Psoas muscle (tissue), 8 donors: ENCODE data around the gene TOM1. TPM values are rescaled to one million over a fixed set of nuclear protein-coding genes. Genes with fewer than 3 reads are reported as not detected.

Experiments used
- ATAC-seq, 4 donors: fragments of 200-7000 bp; cut with Tn5 transposase; one replicate each; pipeline ENCODE4 v1.9.1; 2020; ENCODE audit warnings: moderate library complexity in 3 of 4, mild to moderate bottlenecking in 2 of 4
- DNase-seq, 2 donors: peaks; one replicate each; pipeline ENCODE4 v3.0.0-alpha.2; 2020
- H3K27ac ChIP-seq: fragments of 200-600 bp; one replicate; pipeline ENCODE4 v1.8.0; 2022
- H3K27me3 ChIP-seq, 3 donors: fragments of 200-600 bp in 1 of 3; one replicate each; pipeline versions ENCODE4 v1.6.1 to v1.8.0; 2013 to 2022; ENCODE audit warnings: low read length in 2 of 3, mild to moderate bottlenecking in 2 of 3, moderate library complexity in 1 of 3; ENCODE audit not compliant: insufficient read depth in 3 of 3
- H3K36me3 ChIP-seq, 2 donors: fragments of 200-600 bp in 1 of 2; one replicate each; pipeline versions ENCODE4 v1.6.1 to v1.8.0; 2013 to 2022; ENCODE audit warnings: low read depth in 1 of 2, mild to moderate bottlenecking in 1 of 2, moderate library complexity in 1 of 2; ENCODE audit not compliant: insufficient read depth in 1 of 2
- H3K4me1 ChIP-seq: fragments of 200-600 bp; one replicate; pipeline ENCODE4 v1.8.0; 2022
- H3K4me3 ChIP-seq: fragments of 200-600 bp; one replicate; pipeline ENCODE4 v1.8.0; 2022; ENCODE audit warnings: mild to moderate bottlenecking
- H3K9me3 ChIP-seq: fragments of 200-600 bp; one replicate; pipeline ENCODE4 v1.8.0; 2022
- WGBS, 3 donors: extraction: QIAGEN DNeasy Blood & Tissue Kit; methylation state at CpG; one replicate each; pipeline versions ENCODE4 v1.1.6 to v1.1.7; 2013; 5-methylcytosine and 5-hydroxymethylcytosine counted together
- intact Hi-C, 2 donors: fragments of 100-400 bp; cut with DNase I; formaldehyde crosslinking; loops; one replicate each; pipeline versions ENCODE4 v1.11.0 to v1.14.2; 2022
- polyA plus RNA-seq, 3 donors: library from polyadenylated mRNA; stranded (reverse); fragments of 200-250 nt; gene quantifications; one replicate each; pipeline ENCODE4 v1.2.3, GENCODE V29; 2013
- total RNA-seq, 4 donors: library from RNA; stranded (reverse); fragmentation: NEBNext Ultra II Directional in 2 of 4; extraction: Animal tissue kit (Norgen Biotek cat#: 25700) in 2 of 4; gene quantifications; one replicate each; pipeline versions ENCODE4 v1.2.1 to v1.2.4, GENCODE V29; 2021 to 2023
- TF ChIP-seq, protein P1 (sequence below): fragments of 200-600 bp; IDR thresholded peaks from one replicate; pipeline ENCODE4 v1.8.0; 2022; ENCODE audit warnings: antibody characterized with exemption
- donor health status: healthy with polysubstance abuse.
- donor health status: DM: no; HTN: no; CAD: no; lungs with moderate emphysema.
- donor health status: Bipolar disorder and iron deficiency.
- donor health status: healthy.
- donor health status: DM: yes; HTN: yes; CAD: no.
- donor health status: DM: no; HTN: no; CAD: no.
- donor health status: DM: no; HTN: no; CAD: no.
- donor health status: DM: yes; HTN: yes; CAD: no.

The TOM1 gene
- total and polyA plus RNA-seq, 7 donors = 69.7 to 187 (median 116) TPM

GRCh38 chr22:35303029-35303624 lies 3.4 kb downstream of the TOM1 start:
- ATAC-seq (no peak), DNase-seq (no peak)
- WGBS, 3 donors = 68 to 79% (median 71%) methylated on average over 5 of the region's 5 CpGs
- Histone ChIP-seq H3K9me3 (no peaks in the 10 kb centered on the region), H3K27me3 (no peaks in the 10 kb centered on the region), H3K27ac (peak overlapping the region; percentile 46), H3K36me3 (peaks cover 0 to 7% of the 10 kb centered on the region in 2 donors), H3K4me3 (no peak overlapping the region), H3K4me1 (peaks cover 56% of the 10 kb centered on the region)
- TF ChIP-seq, protein P1, sequence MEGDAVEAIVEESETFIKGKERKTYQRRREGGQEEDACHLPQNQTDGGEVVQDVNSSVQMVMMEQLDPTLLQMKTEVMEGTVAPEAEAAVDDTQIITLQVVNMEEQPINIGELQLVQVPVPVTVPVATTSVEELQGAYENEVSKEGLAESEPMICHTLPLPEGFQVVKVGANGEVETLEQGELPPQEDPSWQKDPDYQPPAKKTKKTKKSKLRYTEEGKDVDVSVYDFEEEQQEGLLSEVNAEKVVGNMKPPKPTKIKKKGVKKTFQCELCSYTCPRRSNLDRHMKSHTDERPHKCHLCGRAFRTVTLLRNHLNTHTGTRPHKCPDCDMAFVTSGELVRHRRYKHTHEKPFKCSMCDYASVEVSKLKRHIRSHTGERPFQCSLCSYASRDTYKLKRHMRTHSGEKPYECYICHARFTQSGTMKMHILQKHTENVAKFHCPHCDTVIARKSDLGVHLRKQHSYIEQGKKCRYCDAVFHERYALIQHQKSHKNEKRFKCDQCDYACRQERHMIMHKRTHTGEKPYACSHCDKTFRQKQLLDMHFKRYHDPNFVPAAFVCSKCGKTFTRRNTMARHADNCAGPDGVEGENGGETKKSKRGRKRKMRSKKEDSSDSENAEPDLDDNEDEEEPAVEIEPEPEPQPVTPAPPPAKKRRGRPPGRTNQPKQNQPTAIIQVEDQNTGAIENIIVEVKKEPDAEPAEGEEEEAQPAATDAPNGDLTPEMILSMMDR = no peak
- intact Hi-C loops = no loop called here

- peak overlapping the region; percentile 50 for H3K4me3 ChIP-seq
- H3K4me1 ChIP-seq = peaks cover 80% of the 10 kb centered on the region
- H3K36me3 ChIP-seq = peaks cover 0 to 22% of the 10 kb centered on the region in 2 donors
- DNase-seq (no peak), ATAC-seq (peak; percentile 39 to 67 (median 62))
- WGBS, 3 donors = 43 to 65% (median 53%) methylated on average over 8 of the region's 8 CpGs
- H3K9me3 ChIP-seq = no peaks in the 10 kb centered on the region
- no peaks in the 10 kb centered on the region for H3K27me3 ChIP-seq
- H3K27ac ChIP-seq = peak overlapping the region; percentile 88
- TF ChIP-seq, protein P1 = no peak
- intact Hi-C loops = no loop called here
Observed at GRCh38 chr22:35305525-35306070, 5.9 kb downstream of the TOM1 start.

- 29 to 33% (median 30%) methylated on average over 4 of the region's 4 CpGs for WGBS, 3 donors
- TF ChIP-seq, protein P1 = no peak
- peak; percentile 48 to 70 (median 56) for ATAC-seq
- Histone ChIP-seq H3K27ac (peak overlapping the region; percentile 88), H3K9me3 (no peaks in the 10 kb centered on the region), H3K4me3 (peak overlapping the region; percentile 50), H3K36me3 (peaks cover 0 to 24% of the 10 kb centered on the region in 2 donors), H3K4me1 (peaks cover 81% of the 10 kb centered on the region), H3K27me3 (no peaks in the 10 kb centered on the region)
- DNase-seq = no peak
- intact Hi-C loops = no loop called here
Observed at GRCh38 chr22:35306350-35306967, 6.8 kb downstream of the TOM1 start.

- intact Hi-C loops = no loop called here
- Histone ChIP-seq H3K27me3 (no peaks in the 10 kb centered on the region), H3K4me1 (peaks cover 82% of the 10 kb centered on the region), H3K36me3 (peaks cover 0 to 24% of the 10 kb centered on the region in 2 donors), H3K9me3 (no peaks in the 10 kb centered on the region), H3K4me3 (peak overlapping the region; percentile 50), H3K27ac (peak overlapping the region; percentile 88)
- DNase-seq (no peak), ATAC-seq (no peak)
- TF ChIP-seq, protein P1 = no peak
- WGBS, 3 donors = 51 to 68% (median 55%) methylated on average over 9 of the region's 9 CpGs
Observed at GRCh38 chr22:35307372-35307771, 7.7 kb downstream of the TOM1 start.
